Activated naive CD4-positive, alpha-beta T cell (primary cell): ENCODE measurements around the gene MSI2.

Experiments used
- DNase-seq, 4 experiments: peaks; one replicate each; lab custom pipeline; 2025; lab: John Stamatoyannopoulos, UW

The MSI2 gene

GRCh38 chr17:57246257-57246656 is 10.1 kb upstream of the MSI2 start:
- no peak for DNase-seq

GRCh38 chr17:57247261-57247660 is 9.1 kb upstream of the MSI2 start:
- no peak for DNase-seq

- DNase-seq, result no peak
Measured at GRCh38 chr17:57247913-57248312, 8.4 kb upstream of the MSI2 start.

- no peak for DNase-seq
Measured at GRCh38 chr17:57249520-57249919, 6.8 kb upstream of the MSI2 start.

- no peak for DNase-seq
Measured at GRCh38 chr17:57251211-57251787, 5.0 kb upstream of the MSI2 start.

GRCh38 chr17:57253362-57254065 is 2.8 kb upstream of the MSI2 start:
- DNase-seq, result no peak

GRCh38 chr17:57255182-57255775 is 1.0 kb upstream of the MSI2 start:
- no peak for DNase-seq

GRCh38 chr17:57256708-57257112 is 387 bp downstream of the MSI2 start:
- peak in 1 of 4 experiments; percentile 33 for DNase-seq

GRCh38 chr17:57257195-57257894 is 1.0 kb downstream of the MSI2 start:
- no peak for DNase-seq

GRCh38 chr17:57257895-57258851 is 1.9 kb downstream of the MSI2 start:
- DNase-seq, result no peak

- DNase-seq, result no peak
Measured at GRCh38 chr17:57259306-57259705, 3.0 kb downstream of the MSI2 start.

- DNase-seq, result no peak
Measured at GRCh38 chr17:57259817-57260216, 3.5 kb downstream of the MSI2 start.

GRCh38 chr17:57260325-57261083 is 4.2 kb downstream of the MSI2 start:
- no peak for DNase-seq

- no peak for DNase-seq
Measured at GRCh38 chr17:57261084-57261461, 4.8 kb downstream of the MSI2 start.

- no peak for DNase-seq
Measured at GRCh38 chr17:57262557-57262956, 6.2 kb downstream of the MSI2 start.

- DNase-seq, result no peak
Measured at GRCh38 chr17:57264250-57264649, 7.9 kb downstream of the MSI2 start.

GRCh38 chr17:57264776-57265175 is 8.5 kb downstream of the MSI2 start:
- no peak for DNase-seq

GRCh38 chr17:57266902-57267311 is 10.6 kb downstream of the MSI2 start:
- no peak for DNase-seq

- DNase-seq, result no peak
Measured at GRCh38 chr17:57268181-57268580, 11.9 kb downstream of the MSI2 start.

- DNase-seq, result no peak
Measured at GRCh38 chr17:57269052-57269451, 12.7 kb downstream of the MSI2 start.
